ENCODE results near the gene SYT4. TPM values are rescaled to one million over a fixed set of nuclear protein-coding genes. Genes with fewer than 3 reads are reported as not detected.

The SYT4 gene
- total and polyA plus RNA-seq, 2 of the 8 experiments (the other 6 are each of a cell fraction or from before 2014, with no cell fraction given), result 2.4 to 10.2 TPM

DNA sequence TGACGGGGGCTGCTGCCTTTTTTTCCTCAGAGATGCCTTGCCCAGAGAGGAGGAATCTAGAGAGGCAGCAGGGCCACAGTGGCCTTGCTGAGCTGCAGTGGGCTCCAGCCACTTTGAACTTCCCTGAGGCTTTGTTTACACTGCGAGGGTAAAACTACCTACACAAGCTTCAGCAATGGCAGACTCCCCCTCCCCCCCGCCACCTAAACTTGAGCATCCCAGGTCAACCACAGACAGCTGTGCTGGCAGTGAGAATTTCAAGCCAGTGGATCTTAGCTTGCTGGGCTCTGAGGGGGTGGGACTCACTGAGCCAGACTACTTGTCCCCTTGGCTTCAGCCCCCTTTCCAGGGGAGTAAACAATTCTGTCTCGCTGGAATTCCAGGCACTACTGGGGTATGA lies 11.8 kb downstream of the SYT4 start:
- ChIA-PET POLR2A (ENCODE audit: partially characterized antibody) (no interaction called here), CTCF (ENCODE audit: partially characterized antibody) (interaction anchor here (0.5 to 1.2 kb wide), 2 partner anchors 521 to 669 kb away, joined by 3 read pairs; no protein-coding TSS in a partner anchor)
- no peak overlapping the region for H3K56ac ChIP-seq (replicated peaks; ENCODE audit: insufficient read length, low read depth, low read length)
- no peaks in the 10 kb centered on the region for H4K20me1 ChIP-seq (replicated peaks in 1 of 2; ENCODE audit: control insufficient read depth in 1 of 2, insufficient read depth in 2 of 2, low read length in 2 of 2)
- DNase-seq (ENCODE audit: low read depth in 1 of 2, low spot score in 2 of 2), result no peak
- H3K9ac ChIP-seq (replicated peaks in 1 of 4; ENCODE audit: extremely low read depth in 1 of 4, low read depth in 3 of 4, low read length in 3 of 4), result no peak overlapping the region
- no peak overlapping the region for H2BK12ac ChIP-seq (ENCODE audit: low read depth, low read length)
- H3K79me1 ChIP-seq (ENCODE audit: low read depth, low read length), result no peaks in the 10 kb centered on the region
- H3K36me3 ChIP-seq (ENCODE audit: control insufficient read depth in 2 of 4, insufficient read depth in 4 of 4, low read length in 3 of 4), result no peaks in the 10 kb centered on the region
- H3K4ac ChIP-seq (replicated peaks; ENCODE audit: insufficient read length, low read depth, low read length), result no peak overlapping the region
- no peaks in the 10 kb centered on the region for H3K79me2 ChIP-seq (ENCODE audit: control insufficient read depth in 1 of 2, insufficient read depth in 2 of 2, low read length in 2 of 2)
- no peak overlapping the region; the same call in 1 of the 2 replicates for H2AFZ ChIP-seq (ENCODE audit: low read length)
- H3K4me1 ChIP-seq (replicated peaks in 1 of 4; ENCODE audit: control insufficient read depth in 3 of 4, insufficient read depth in 4 of 4, low read length in 3 of 4), result no peaks in the 10 kb centered on the region
- no peak overlapping the region for H3K23ac ChIP-seq (ENCODE audit: insufficient read length)
- no peak overlapping the region for H3K14ac ChIP-seq (ENCODE audit: insufficient read length)
- TF ChIP-seq JUN (IDR thresholded peaks at IDR 0.05; ENCODE audit: low read depth, low read length) (no peak), RXRA (IDR thresholded peaks at IDR 0.05; ENCODE audit: insufficient read depth, low read depth, low read length) (no peak), YY1 (IDR thresholded peaks at IDR 0.05; ENCODE audit: low read depth, low read length) (no peak), CREB1 (IDR thresholded peaks at IDR 0.05) (no peak), SP4 (IDR thresholded peaks at IDR 0.05; ENCODE audit: low read length) (no peak), RBBP5 (IDR thresholded peaks at IDR 0.05; ENCODE audit: borderline replicate concordance, low read depth, low read length) (no peak), SP2 (IDR thresholded peaks at IDR 0.05; ENCODE audit: low read length) (no peak), GABPA (IDR thresholded peaks at IDR 0.05; ENCODE audit: borderline replicate concordance, insufficient read depth, low read length) (no peak), POLR2A (IDR thresholded peaks at IDR 0.05; ENCODE audit: control extremely low read depth in 1 of 2, low read depth in 2 of 2, low read length in 2 of 2) (no peak)
- no peak overlapping the region for H3K4me3 ChIP-seq (ENCODE audit: extremely low read depth in 1 of 4, insufficient read depth in 2 of 4, low read depth in 3 of 4, low read length in 4 of 4)
- no peaks in the 10 kb centered on the region for H3K23me2 ChIP-seq (ENCODE audit: low read depth, low read length)
- 90% methylated on average over 3 of the region's 4 CpGs; no CpG with 5 or more reads in 1 of the 2 experiments for WGBS, 2 experiments (ENCODE audit: extremely low coverage in 1 of 2, insufficient coverage in 1 of 2, insufficient read length in 1 of 2, insufficient replicate concordance in 2 of 2, low coverage in 1 of 2, low lambda C conversion rate in 2 of 2, missing lambda C conversion rate in 1 of 2)
- H4K91ac ChIP-seq (replicated peaks; ENCODE audit: insufficient read length, low read length), result no peak overlapping the region
- no peak overlapping the region; the same call in 1 of the 2 replicates for H4K8ac ChIP-seq (ENCODE audit: extremely low read depth, insufficient read depth, low read length)
- no peak overlapping the region for H2BK120ac ChIP-seq (replicated peaks; ENCODE audit: low read depth, low read length)
- FAIRE-seq, result no peak
- no peak overlapping the region for H4K5ac ChIP-seq (ENCODE audit: insufficient read length, low read depth, low read length)
- H3K27ac ChIP-seq (ENCODE audit: low read depth, low read length), result no peak overlapping the region
- H3K9me3 ChIP-seq (ENCODE audit: insufficient read depth in 2 of 2, low read depth in 1 of 2, low read length in 1 of 2), result 0 out of 4 replicates have a peak, but pooled peaks cover 0 to 4% of the 10 kb centered on the region in 2 experiments
- no peak overlapping the region for H2AK5ac ChIP-seq (ENCODE audit: low read depth, low read length)
- H3K4me2 ChIP-seq (ENCODE audit: insufficient read depth in 1 of 2, low read depth in 2 of 2, low read length in 2 of 2), result no peak overlapping the region
- no peak overlapping the region for H2BK15ac ChIP-seq (ENCODE audit: low read length)
- H2BK20ac ChIP-seq (ENCODE audit: low read length), result no peak overlapping the region
- no peak overlapping the region for H3K18ac ChIP-seq (ENCODE audit: extremely low read depth, low read length)
- H3K27me3 ChIP-seq (replicated peaks in 1 of 4; ENCODE audit: control insufficient read depth in 3 of 4, extremely low read depth in 1 of 4, insufficient read depth in 3 of 4, low read length in 3 of 4), result no peaks in the 10 kb centered on the region
- H2BK5ac ChIP-seq (ENCODE audit: low read depth, low read length), result no peak overlapping the region

Measured in H1 (cell line).